Calu3 (cell line): ENCODE data around the gene AASS. TPM values are rescaled to one million over a fixed set of nuclear protein-coding genes. Genes with fewer than 3 reads are reported as not detected.
"Not testable (repeated sequence)": the region's sequence is repeated elsewhere in the genome, so short reads cannot be mapped to it uniquely, and the experiment has no call there.

ENCODE experiments used
- BruUV-seq: library from RNA; stranded (reverse); fragments of 400-500 nt; replicated peaks from 2 replicates; lab custom pipeline; 2021; lab: Mats Ljungman, UMichigan
- CTCF ChIA-PET: fragments of 300-600 bp; sonication (Branson Sonifier 250); formaldehyde crosslinking; loops from one replicate; lab custom pipeline; 2022; ENCODE audit warnings: antibody characterized with exemption; lab: Charles Lee
- DNase-seq: peaks from one replicate; pipeline ENCODE4 v3.0.0; 2022
- H3K27ac Mint-ChIP-seq: one replicate; pipeline ENCODE4 v1.8.0; 2022; ENCODE audit warnings: mixed read lengths; ENCODE audit not compliant: unreplicated experiment
- H3K27me3 Mint-ChIP-seq: one replicate; pipeline ENCODE4 v1.8.0; 2022; ENCODE audit warnings: mixed read lengths; ENCODE audit not compliant: unreplicated experiment
- H3K36me3 Mint-ChIP-seq: one replicate; pipeline ENCODE4 v1.8.0; 2022; ENCODE audit warnings: mild to moderate bottlenecking, moderate library complexity, mixed read lengths; ENCODE audit not compliant: insufficient read depth, unreplicated experiment
- H3K4me1 Mint-ChIP-seq: one replicate; pipeline ENCODE4 v1.8.0; 2022; ENCODE audit warnings: mild to moderate bottlenecking, low read depth, mixed read lengths; ENCODE audit not compliant: unreplicated experiment
- H3K4me3 Mint-ChIP-seq: one replicate; pipeline ENCODE4 v1.8.0; 2022; ENCODE audit warnings: mild to moderate bottlenecking, low read depth, moderate library complexity, mixed read lengths; ENCODE audit not compliant: unreplicated experiment
- H3K9me3 Mint-ChIP-seq: one replicate; pipeline ENCODE4 v1.8.0; 2022; ENCODE audit warnings: low read depth, mixed read lengths; ENCODE audit not compliant: unreplicated experiment
- CTCF ChIP-seq: fragments of 200-600 bp; IDR thresholded peaks from one replicate; pipeline ENCODE4 v1.8.0; 2022; ENCODE audit warnings: antibody characterized with exemption; ENCODE audit not compliant: unreplicated experiment
- intact Hi-C: fragments of 100-400 bp; cut with micrococcal nuclease; formaldehyde crosslinking; loops from one replicate; pipeline ENCODE4 v1.10.0; 2022; ENCODE audit not compliant: unreplicated experiment
- total RNA-seq: library from RNA; stranded (reverse); gene quantifications from 2 replicates; pipeline ENCODE4 v1.2.3, GENCODE V29; 2022

The AASS gene
- total RNA-seq, 1 experiment from 2014 or later: 18.7 TPM

DNA sequence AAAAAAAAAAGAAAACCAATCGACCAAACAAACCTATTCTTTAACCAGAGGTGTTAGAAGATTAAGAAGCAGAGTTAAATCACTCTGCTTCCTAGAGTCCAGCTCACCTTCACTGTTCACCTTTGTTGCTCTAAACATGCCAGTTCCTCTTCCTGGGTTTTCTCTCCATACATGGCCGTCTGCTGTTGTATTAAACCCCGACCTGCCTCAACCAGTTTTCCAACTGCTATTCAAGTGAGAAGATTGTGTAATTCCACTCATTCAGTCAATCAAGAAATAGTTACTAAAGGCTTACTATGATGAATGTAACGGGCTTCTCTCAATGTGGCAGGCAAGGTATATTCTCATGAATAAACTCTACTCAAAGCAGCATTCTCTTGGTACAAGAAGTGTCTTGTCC lies 8.8 kb downstream of the AASS start:
- peak; percentile 58 for DNase-seq
- Mint-ChIP-seq H3K27ac (peak overlapping the region; percentile 58), H3K36me3 (no peaks in the 10 kb centered on the region), H3K4me1 (peaks cover 38% of the 10 kb centered on the region), H3K4me3 (no peak overlapping the region), H3K9me3 (no peaks in the 10 kb centered on the region), H3K27me3 (no peaks in the 10 kb centered on the region)
- BruUV-seq: no TSS peak
- intact Hi-C loops: no loop called here
- CTCF ChIA-PET: no interaction called here
- no peak for TF ChIP-seq CTCF

GRCh38 chr7:122134793-122135192 lies 9.3 kb downstream of the AASS start:
- intact Hi-C loops, DNase-seq, H3K4me3 Mint-ChIP-seq, H3K27me3 Mint-ChIP-seq, H3K27ac Mint-ChIP-seq, BruUV-seq, H3K9me3 Mint-ChIP-seq, CTCF ChIA-PET, H3K36me3 Mint-ChIP-seq: not testable (repeated sequence)
- H3K4me1 Mint-ChIP-seq: peaks cover 38% of the 10 kb centered on the region

GRCh38 chr7:122133477-122133876 lies 10.6 kb downstream of the AASS start:
- DNase-seq: no peak
- no TSS peak for BruUV-seq
- intact Hi-C loops: no loop called here
- H3K27ac Mint-ChIP-seq: no peak overlapping the region
- no peaks in the 10 kb centered on the region for H3K27me3 Mint-ChIP-seq
- no peak overlapping the region for H3K4me3 Mint-ChIP-seq
- no peak for TF ChIP-seq CTCF
- peaks cover 33% of the 10 kb centered on the region for H3K4me1 Mint-ChIP-seq
- CTCF ChIA-PET: no interaction called here
- no peaks in the 10 kb centered on the region for H3K36me3 Mint-ChIP-seq
- no peaks in the 10 kb centered on the region for H3K9me3 Mint-ChIP-seq

GRCh38 chr7:122132341-122132740 lies 11.7 kb downstream of the AASS start:
- H3K36me3 Mint-ChIP-seq: no peaks in the 10 kb centered on the region
- BruUV-seq: no TSS peak
- no peaks in the 10 kb centered on the region for H3K27me3 Mint-ChIP-seq
- CTCF ChIA-PET: no interaction called here
- H3K4me3 Mint-ChIP-seq: no peak overlapping the region
- DNase-seq: no peak
- intact Hi-C loops: no loop called here
- no peaks in the 10 kb centered on the region for H3K9me3 Mint-ChIP-seq
- no peak overlapping the region for H3K27ac Mint-ChIP-seq
- H3K4me1 Mint-ChIP-seq: peaks cover 22% of the 10 kb centered on the region
- no peak for TF ChIP-seq CTCF

GRCh38 chr7:122123746-122124145 lies 20.3 kb downstream of the AASS start:
- Mint-ChIP-seq H3K27me3 (no peaks in the 10 kb centered on the region), H3K27ac (no peak overlapping the region), H3K4me1 (no peaks in the 10 kb centered on the region), H3K9me3 (no peaks in the 10 kb centered on the region), H3K4me3 (no peak overlapping the region), H3K36me3 (peaks cover 1% of the 10 kb centered on the region)
- CTCF ChIA-PET: no interaction called here
- no peak for TF ChIP-seq CTCF
- DNase-seq: no peak
- no TSS peak for BruUV-seq
- intact Hi-C loops: no loop called here
